Fibroblast of pulmonary artery (primary cell): Measurements from ENCODE around the gene CGNL1.

Experiments
- DNase-seq: peaks from one replicate; pipeline ENCODE4 v3.0.0-alpha.2; 2010; ENCODE audit warnings: low read depth
- H3K4me3 ChIP-seq: replicated peaks from 2 replicates; pipeline ENCODE4 v1.5.1; 2011; ENCODE audit warnings: low read depth, mild to moderate bottlenecking, control low read depth, low read length, moderate library complexity
- CTCF ChIP-seq: IDR thresholded peaks from 2 replicates; pipeline ENCODE4 v1.5.1; 2011; ENCODE audit warnings: mild to moderate bottlenecking, control low read depth, low read length, inconsistent platforms; ENCODE audit errors: missing control alignments

Gene CGNL1

GRCh38 chr15:57391537-57391936 lies 15.2 kb downstream of the CGNL1 start:
- TF ChIP-seq CTCF: no peak
- no peak for DNase-seq
- no peak overlapping the region for H3K4me3 ChIP-seq

GRCh38 chr15:57393061-57393460 lies 16.8 kb downstream of the CGNL1 start:
- DNase-seq: no peak

GRCh38 chr15:57395292-57395691 lies 19.0 kb downstream of the CGNL1 start:
- no peak for TF ChIP-seq CTCF
- peak; percentile 66 for DNase-seq
- no peak overlapping the region for H3K4me3 ChIP-seq

More at GRCh38 chr15:57393061-57393460, 16.8 kb downstream of the CGNL1 start:
- no peak overlapping the region for H3K4me3 ChIP-seq
- TF ChIP-seq CTCF: no peak

- no peak for DNase-seq
- no peak for TF ChIP-seq CTCF
- no peak overlapping the region for H3K4me3 ChIP-seq
Observed at GRCh38 chr15:57398336-57398735, 22.0 kb downstream of the CGNL1 start.

GRCh38 chr15:57401546-57401945 lies 25.2 kb downstream of the CGNL1 start:
- DNase-seq: no peak
- no peak overlapping the region for H3K4me3 ChIP-seq

GRCh38 chr15:57403017-57403416 lies 26.7 kb downstream of the CGNL1 start:
- TF ChIP-seq CTCF: no peak
- no peak overlapping the region for H3K4me3 ChIP-seq
- DNase-seq: no peak

More at GRCh38 chr15:57401546-57401945, 25.2 kb downstream of the CGNL1 start:
- TF ChIP-seq CTCF: no peak

- no peak for TF ChIP-seq CTCF
- no peak for DNase-seq
- no peak overlapping the region for H3K4me3 ChIP-seq
Observed at GRCh38 chr15:57403566-57404325, 27.4 kb downstream of the CGNL1 start.
